T follicular helper cell (primary cell): ENCODE data around the gene DBF4B.

ENCODE experiments used
- DNase-seq: peaks from one replicate; pipeline ENCODE4 v3.0.0-alpha.2; 2020; ENCODE audit warnings: low read depth

The DBF4B gene

DNA sequence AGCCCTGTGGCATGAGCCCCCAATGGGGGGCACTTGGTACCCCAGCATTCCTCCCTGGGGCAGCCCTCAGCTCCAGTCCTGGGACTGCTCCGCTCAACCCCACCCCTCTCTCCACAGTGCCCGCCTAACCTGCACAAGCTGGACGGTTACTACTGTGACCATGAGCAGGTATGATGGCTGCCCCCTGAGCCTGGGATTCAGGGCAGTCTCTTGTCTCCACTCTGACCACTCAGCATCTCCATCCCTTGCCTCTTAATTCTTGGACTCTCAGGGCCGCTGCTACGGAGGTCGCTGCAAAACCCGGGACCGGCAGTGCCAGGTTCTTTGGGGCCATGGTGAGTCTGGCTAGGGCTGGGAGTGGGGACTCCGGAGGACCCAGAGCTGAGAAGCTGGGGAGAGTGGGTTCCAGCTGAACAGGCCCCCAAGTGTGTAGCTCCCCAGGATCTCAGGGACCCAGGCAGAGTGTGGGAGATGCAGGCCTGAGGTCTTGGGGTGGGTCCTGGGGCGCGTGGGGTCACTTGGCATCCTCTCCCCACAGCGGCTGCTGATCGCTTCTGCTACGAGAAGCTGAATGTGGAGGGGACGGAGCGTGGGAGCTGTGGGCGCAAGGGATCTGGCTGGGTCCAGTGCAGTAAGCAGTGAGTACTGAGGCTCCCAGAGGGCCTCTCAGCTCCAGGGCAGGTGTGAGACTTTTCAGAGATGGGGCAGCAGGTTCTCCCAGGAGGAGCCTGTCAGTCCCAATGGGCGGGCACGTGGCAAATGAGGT lies 68.3 kb downstream of the DBF4B start:
- DNase-seq = no peak

DNA sequence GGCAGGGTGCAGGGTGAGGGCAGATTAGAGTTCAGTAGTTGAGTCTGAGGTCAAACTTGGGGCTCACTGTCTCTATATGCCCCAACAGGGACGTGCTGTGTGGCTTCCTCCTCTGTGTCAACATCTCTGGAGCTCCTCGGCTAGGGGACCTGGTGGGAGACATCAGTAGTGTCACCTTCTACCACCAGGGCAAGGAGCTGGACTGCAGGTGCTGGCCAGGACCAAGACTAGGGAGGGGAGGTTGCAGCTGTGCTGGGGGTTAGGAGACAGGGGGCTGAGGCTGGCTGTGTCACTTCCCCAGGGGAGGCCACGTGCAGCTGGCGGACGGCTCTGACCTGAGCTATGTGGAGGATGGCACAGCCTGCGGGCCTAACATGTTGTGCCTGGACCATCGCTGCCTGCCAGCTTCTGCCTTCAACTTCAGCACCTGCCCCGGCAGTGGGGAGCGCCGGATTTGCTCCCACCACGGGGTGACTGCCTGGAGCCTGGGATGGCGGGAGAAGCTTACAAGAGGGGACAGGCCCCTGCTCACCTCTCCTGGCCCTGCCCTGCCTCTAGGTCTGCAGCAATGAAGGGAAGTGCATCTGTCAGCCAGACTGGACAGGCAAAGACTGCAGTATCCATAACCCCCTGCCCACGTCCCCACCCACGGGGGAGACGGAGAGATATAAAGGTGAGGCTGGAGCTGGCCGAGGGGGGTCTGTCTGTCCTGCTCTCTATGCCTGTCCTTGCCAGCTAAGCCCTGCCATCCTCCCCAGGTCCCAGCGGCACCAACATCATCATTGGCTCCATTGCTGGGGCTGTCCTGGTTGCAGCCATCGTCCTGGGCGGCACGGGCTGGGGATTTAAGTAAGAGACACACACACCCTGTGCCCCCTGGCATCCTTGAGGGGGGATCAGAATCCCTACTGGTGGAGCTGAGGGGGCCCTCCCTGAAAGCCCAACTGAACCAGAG lies 69.2 kb downstream of the DBF4B start:
- DNase-seq = no peak

DNA sequence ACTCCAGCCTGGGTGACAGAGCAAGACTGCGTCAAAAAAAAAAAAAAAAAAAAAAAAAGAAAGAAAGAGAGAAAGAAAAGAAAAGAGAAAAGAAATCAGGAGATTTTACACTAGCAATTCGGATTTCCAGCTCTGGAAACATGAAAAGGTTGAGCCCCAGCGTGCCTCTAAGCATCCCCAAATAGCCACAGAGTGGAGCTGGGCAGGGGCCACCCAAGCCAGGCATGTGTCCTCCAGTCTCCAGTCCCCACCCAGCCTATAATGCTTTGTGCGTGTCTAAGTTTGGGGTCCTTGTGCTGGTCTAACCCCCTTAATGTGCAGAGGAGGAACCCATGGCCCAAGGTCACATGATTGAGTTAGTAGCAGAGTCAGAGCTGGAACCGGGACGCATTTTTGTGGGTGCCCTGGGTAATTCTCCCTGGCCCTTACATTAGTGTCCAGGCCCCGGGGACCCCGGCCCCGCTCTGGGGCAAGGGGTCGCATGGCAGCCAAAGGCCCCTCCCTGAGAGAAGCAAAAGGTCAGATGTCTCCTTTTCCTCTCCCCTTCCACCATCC lies 70.3 kb downstream of the DBF4B start:
- no peak for DNase-seq

DNA sequence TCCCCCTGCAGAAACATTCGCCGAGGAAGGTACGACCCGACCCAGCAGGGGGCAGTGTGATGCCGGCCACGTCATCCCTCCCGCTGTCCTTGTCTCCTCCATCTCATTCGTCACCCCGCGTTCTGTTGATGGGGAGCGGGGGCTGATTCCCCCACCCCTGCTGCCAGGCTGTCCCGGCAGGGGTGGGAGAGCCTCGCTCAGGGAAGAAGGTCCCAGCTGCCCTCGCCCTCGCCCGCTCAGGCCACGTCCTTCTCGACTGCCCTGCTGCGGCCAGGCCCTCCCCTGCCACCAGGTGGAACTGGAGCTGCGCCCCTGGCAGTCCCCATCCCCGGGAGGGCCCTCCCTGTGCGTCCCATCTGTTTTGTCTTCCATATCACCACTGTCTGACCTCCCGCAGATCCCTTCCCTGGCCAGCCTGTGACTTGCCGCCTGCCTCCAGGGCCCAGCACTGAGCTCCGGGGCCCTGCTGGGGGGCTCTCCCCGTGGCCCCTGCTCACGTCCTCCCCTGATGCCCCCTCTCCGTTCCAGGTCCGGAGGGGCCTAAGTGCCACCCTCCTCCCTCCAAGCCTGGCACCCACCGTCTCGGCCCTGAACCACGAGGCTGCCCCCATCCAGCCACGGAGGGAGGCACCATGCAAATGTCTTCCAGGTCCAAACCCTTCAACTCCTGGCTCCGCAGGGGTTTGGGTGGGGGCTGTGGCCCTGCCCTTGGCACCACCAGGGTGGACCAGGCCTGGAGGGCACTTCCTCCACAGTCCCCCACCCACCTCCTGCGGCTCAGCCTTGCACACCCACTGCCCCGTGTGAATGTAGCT lies 71.0 kb downstream of the DBF4B start:
- DNase-seq = peak; percentile 72

DNA sequence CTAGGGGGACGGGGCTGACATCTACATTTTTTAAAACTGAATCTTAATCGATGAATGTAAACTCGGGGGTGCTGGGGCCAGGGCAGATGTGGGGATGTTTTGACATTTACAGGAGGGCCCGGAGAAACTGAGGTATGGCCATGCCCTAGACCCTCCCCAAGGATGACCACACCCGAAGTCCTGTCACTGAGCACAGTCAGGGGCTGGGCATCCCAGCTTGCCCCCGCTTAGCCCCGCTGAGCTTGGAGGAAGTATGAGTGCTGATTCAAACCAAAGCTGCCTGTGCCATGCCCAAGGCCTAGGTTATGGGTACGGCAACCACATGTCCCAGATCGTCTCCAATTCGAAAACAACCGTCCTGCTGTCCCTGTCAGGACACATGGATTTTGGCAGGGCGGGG lies 71.7 kb downstream of the DBF4B start:
- DNase-seq = no peak

DNA sequence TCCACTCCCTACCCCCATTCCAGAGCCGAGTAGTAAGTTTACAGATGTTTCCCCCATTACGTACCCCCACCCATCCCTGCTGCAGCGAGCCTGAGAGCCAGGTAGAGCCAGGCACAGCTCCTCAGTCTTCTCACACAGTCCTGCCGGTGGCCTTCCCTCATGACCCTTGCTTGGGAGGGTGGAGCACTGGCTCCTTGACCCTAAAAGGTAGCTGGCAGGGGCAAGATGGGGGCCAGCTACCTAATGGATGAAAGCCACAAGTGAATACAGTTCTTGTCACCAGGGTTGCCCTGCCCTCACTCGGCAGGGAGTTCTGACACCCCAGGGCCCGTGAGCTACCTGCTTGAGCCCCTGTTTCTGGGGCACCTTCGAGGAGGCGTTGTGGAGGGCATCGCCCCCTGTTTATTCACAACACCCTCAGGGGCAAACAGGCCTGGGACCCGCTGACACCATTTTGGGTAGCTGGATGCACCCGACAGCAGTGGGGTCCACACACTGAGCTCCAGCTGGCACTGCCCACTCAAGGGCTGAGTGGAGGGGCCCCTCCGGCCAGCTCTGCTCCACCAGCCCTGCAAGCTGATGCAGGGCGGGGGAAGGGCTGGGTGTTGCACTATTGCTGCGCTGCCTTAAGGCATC lies 72.5 kb downstream of the DBF4B start:
- DNase-seq = no peak

DNA sequence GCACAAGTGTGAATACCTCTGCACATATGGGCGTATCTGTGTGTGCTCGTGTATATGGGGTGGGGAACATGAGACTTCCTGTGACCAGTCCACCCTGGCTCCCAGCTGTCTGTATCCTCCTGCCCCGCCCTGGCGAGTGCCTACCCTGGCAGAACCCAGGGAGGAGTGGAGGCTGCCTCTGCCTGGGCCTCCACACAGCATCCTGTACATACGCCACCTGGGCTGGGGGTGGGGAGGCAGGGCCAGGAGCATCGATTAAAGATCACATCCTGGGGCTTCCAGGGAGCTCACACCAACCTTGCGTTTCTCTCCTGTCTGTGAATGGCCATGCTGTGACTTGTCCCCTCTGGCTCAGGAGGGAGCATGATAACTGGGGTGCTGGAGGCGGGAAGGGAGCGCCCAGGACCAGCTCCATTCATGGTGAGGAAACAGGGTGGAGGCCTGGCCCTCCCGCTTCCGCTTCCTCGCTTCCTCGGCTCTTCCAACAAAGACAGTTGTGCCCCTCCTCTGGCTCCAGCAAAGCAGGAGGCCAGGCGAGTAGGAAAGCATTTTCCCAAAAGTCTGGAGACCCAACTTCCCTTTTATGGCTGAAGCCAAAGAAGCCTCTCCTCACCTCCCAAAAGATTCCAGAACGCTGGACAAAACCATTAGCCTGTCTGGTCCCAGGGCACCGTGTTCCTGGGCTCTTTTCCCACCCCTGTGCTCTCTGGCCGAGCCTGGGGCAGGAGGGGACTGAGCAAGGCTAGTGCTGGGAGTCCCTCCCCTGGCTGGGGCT lies 73.3 kb downstream of the DBF4B start:
- no peak for DNase-seq

DNA sequence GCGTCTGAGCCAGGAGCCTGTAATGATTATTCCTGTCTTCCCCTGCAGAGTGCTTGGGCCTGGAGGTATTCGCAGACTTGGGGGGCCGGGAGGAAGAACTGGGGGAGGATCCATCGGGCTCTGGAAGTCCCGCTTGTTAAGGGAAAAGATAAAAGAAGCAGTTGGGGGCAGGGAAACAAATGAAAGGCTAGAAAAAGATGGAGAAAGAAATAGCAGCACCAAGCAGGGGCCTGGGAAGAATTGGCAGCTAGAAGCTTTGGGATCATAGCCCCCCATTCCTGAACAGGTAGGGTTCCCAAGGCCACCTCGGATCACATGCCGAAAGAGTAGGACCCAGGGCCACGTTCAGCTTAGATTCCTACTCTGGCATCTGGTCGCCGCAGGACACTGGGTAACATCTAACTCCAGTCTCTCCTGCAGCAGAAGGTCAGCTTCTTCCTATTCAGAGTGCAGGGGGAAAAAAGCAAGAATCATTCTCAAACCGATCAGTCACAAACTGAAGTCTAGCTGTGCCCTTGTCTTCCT lies 73.9 kb downstream of the DBF4B start:
- DNase-seq = no peak

DNA sequence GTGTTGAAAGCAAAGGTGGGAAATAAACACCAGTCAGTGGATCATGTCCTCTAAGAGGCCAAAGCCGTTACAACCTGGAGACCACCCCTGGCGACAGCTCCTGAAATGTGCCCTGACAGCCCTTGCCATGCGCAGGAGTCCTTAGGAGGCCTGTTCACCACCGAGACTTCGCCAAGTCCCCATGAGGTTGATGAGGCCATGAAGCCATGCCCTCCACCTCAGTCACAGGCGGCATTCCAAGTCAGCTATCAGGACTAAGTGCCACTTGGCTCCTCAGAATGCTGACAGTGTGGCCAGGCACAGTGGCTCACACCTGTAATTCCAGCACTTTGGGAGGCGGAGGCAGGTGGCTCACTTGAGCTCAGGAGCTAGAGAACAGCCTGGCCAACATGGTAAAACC lies 77.5 kb downstream of the DBF4B start:
- no peak for DNase-seq

DNA sequence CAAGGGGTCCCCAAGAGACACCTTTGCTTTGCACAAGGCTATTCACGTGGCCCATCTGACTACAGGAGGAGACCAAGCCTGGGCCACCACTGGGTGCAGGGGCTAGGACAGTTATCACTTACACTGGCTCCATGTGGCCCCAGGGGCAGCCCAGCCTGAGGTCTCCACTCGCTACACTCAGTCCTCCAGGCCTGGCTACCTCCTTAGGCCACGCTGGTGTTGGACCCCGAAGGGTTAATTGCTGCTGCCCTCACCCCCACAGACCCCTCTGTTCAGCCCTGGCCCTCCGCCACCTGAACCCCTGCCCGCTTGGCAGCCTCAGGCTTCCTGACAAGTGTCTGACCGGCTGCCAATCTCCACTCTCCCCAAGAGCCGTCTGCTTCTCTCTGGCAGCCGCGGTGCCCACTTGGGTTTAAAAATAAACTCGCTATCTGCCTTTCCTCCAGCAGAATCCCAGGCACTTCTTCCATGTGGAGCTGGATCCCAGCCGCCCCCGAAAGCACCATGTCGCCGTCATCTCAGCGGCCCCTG lies 78.2 kb downstream of the DBF4B start:
- DNase-seq = no peak

DNA sequence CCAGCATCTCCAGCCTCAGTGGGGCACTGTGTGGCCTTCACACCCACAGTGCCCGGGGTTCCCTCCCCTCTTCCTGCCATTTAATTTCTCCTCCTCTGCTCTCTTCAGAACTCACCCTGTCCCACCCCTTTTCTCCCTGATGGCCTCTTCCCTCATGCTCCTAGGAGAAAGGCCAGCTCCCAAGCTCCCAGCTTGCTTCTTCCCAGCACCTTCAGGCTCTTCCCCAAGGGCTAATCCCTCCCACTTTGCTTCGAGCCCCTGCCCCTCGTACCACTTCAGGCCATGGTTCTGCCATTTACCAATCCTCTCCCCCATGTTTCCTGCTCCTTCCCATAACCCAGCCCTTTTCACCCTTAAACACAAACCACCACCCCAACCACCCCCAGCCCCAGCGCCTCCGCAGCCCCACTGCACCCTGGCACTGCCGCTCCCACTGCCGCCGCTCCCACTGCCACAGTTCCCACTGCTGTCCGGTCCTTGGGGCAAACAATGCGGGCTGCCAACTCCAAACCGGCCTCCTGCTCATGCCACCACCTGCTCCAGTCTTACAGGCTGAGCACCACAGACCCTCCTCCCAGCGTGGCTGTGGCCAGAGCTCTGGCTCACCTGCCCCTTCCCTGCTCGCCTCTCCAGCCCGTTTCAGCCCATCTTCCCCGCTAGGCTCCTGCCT lies 78.9 kb downstream of the DBF4B start:
- no peak for DNase-seq

DNA sequence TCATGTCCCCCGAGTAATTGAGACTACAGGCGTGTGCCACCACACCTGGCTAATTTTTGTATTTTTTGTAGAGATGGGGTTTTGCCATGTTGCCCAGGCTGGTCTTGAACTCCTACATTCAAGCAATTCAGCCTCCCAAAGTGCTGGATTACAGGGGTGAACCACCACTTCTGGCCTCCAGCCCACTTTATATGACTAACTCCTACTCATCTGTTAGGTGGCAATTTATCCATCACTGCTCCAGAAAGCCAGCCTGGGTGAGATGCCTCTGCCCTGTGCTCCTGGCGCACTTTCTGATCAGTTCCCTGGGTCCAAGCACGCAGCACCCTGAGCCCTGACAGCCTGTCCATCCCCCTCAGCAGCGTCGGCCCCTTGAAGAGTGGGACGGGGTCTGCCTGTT lies 79.7 kb downstream of the DBF4B start:
- no peak for DNase-seq

DNA sequence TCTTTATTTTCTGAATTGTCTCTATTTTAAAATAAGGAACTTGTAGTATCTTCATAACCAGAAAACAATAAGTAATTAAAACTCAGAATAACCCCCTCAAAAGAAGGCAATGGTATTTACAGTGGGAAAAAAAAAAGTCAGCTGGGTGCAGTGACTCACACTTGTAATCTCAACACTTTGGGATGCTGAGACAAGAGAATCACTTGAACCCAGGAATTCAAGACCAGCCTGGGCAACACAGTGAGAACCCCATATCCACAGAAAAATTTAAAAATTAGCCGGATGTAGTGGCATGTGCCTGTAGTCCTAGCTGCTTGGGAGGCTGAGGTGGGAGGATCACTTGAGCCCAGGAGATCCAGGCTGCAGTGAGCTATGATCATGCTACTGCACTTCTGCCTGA lies 83.8 kb downstream of the DBF4B start:
- DNase-seq = no peak

DNA sequence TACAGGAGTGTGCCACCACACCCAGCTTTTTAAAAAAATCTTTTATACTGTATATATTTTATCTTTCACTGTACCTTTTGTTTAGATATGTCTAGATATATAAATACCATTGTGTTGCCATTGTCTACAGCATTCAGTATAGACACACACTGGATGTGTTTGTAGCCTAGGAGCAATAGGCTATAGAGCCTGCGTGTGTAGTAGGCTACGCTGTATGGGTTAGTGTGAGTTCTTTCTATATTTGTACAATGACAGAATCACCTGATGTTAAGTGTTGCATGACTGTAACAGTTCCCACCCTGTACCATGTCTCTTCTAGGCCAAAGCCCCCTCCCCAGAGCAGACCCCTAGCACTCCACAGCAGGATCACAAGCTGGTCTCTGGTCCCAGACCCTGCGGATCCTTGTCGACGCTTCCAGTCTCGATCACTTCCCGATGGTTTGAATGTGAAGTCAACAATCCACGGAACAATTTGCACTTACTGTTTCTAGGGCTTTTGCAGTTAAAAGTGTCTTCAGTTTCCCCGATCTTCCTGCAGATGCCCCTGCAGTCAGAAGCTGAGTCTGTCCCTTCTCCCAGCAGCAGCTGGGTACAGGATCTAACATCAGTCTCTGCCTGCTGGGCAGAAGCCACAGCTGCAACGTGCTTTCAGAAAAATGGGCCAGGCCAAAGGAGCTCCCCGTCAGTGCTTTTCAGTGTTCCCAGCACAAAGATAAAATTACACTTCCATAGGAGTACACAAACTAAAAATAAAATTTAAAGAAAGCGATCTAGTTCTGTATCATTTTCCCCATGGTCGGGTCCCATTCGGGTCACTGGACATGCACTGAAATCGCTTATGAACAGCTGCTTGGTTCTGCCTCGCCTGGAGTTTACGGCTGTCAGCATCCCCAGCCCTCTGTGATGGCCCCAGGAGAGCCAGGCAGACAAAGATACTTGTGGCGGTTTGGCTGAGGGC lies 85.7 kb downstream of the DBF4B start:
- no peak for DNase-seq

DNA sequence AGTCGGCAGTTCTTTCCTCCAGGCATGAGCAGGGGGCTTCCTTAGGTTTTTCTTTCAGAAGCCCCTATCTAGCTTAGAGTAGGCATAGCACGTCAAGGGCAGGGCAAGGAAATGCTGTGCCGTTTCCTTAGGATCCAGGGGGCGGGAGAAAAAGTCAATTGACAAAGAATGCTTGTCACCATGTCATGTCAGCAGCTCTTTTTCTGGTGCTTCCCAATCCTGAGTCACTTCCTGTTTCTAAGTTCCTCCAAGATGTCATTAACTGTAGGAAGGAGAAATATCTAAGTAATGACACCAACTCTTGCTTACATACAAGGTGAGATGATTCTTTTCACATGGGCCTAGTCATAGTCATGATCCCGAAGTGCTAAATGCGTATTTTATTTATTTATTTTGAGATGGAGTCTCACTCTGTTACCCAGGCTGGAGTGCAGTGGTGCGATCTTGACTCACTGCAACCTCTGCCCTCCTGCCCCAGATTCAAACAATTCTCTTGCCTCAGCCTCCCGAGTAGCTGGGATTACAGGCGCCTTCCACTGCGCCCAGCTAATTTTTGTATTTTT lies 86.5 kb downstream of the DBF4B start:
- DNase-seq = no peak

DNA sequence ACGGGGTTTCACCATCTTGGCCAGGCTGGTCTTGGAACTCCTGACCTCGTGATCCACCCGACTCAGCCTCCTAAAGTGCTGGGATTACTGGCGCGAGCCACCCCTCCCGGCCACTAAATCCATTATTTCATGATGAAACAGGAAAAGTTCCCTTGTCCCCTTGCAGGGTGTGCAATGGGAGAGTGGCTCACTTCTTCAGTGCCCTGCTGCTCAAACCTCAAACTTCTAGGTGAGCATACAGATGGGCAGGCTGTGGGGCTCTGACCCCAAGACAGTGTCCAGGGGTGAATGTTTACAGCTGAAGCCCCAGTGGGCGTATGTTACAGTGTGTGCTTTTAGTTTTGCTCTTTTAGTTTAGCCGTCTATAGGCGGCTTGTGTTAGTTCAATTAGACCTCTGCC lies 87.0 kb downstream of the DBF4B start:
- no peak for DNase-seq

DNA sequence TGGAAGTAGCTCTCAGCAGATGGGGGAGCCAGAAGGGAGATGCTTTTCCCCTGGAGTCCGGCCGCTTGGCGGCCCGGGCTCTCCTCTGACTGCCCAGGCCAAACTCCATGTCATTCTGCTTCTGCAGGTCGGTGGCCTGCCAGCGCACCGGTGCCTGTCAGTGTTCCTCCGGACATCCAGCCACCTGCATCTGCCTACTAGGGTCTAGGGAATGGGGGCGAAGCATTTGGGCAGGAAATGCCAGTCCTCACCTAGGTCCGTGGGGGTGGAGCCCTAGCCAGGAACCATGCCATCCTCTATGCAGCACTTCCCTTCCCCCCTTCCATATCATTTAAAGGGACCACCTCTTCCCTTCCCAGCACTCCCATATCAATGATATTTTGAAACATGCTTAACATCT lies 87.5 kb downstream of the DBF4B start:
- no peak for DNase-seq

DNA sequence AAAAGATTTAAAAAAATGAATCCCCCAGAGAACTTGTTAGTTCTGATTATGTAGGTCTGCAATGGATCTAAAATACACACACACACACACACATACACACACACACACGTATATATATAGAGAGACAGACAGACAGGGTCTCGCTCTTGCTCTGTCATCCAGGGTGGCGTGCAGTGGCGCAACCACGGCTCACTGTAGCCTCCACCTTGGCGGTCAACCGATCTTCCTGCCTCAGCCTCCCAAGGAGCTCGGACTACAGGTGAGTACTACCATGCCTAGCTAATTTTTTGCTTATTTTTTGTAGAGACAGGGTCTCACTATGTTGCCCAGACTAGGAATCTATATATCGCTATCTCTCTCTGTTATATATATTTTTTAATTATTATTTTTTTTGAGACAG lies 88.3 kb downstream of the DBF4B start:
- DNase-seq = no peak
